Thymus (tissue), 14 donors: ENCODE data around the gene SPG7. TPM values are rescaled to one million over a fixed set of nuclear protein-coding genes. Genes with fewer than 3 reads are reported as not detected.
"Not testable (repeated sequence)": the region's sequence is repeated elsewhere in the genome, so short reads cannot be mapped to it uniquely, and the experiment has no call there.

Source experiments
- DNase-seq, 9 donors: peaks; one replicate each; pipeline ENCODE4 v3.0.0-alpha.2; 2013; ENCODE audit warnings: low spot score in 9 of 9, low read depth in 6 of 9, missing footprints in 1 of 9
- H3K27ac ChIP-seq, 2 donors: one replicate each; pipeline ENCODE4 v1.5.1; 2013; ENCODE audit warnings: control low read depth in 1 of 2, low read depth in 1 of 2, low read length in 1 of 2, mild to moderate bottlenecking in 1 of 2, moderate library complexity in 1 of 2
- H3K27me3 ChIP-seq, 2 donors: one replicate each; pipeline ENCODE4 v1.5.1; 2013; ENCODE audit warnings: low read length in 1 of 2; ENCODE audit not compliant: control insufficient read depth in 2 of 2, insufficient read depth in 1 of 2
- H3K36me3 ChIP-seq, 2 donors: one replicate each; pipeline ENCODE4 v1.5.1; 2013; ENCODE audit warnings: low read length in 1 of 2, mild to moderate bottlenecking in 1 of 2, moderate library complexity in 1 of 2; ENCODE audit not compliant: control insufficient read depth in 2 of 2, insufficient read depth in 2 of 2
- H3K4me1 ChIP-seq, 2 donors: one replicate each; pipeline ENCODE4 v1.5.1; 2013; ENCODE audit warnings: low read length in 2 of 2; ENCODE audit not compliant: control insufficient read depth in 2 of 2, insufficient read depth in 2 of 2
- H3K4me3 ChIP-seq, 2 donors: one replicate each; pipeline ENCODE4 v1.5.1; 2013; ENCODE audit warnings: low read length in 2 of 2, control low read depth in 1 of 2, mild to moderate bottlenecking in 1 of 2
- H3K9me3 ChIP-seq, 2 donors: one replicate each; pipeline ENCODE4 v1.5.1; 2013; ENCODE audit warnings: low read length in 1 of 2, mild to moderate bottlenecking in 1 of 2; ENCODE audit not compliant: control insufficient read depth in 2 of 2, insufficient read depth in 1 of 2
- WGBS: extraction: QIAGEN DNeasy Blood & Tissue Kit; methylation state at CpG from one replicate; pipeline ENCODE4 v1.1.7; 2013; 5-methylcytosine and 5-hydroxymethylcytosine counted together
- long read RNA-seq, 10 donors: transcript quantifications; one replicate each; lab custom pipeline, GENCODE V29; 2026
- polyA plus RNA-seq: library from polyadenylated mRNA; stranded (reverse); fragments of 200-250 nt; gene quantifications from one replicate; pipeline ENCODE4 v1.2.3, GENCODE V29; 2013
- total RNA-seq: library from RNA; stranded (reverse); fragments of 120-200 nt; gene quantifications from one replicate; pipeline ENCODE4 v1.2.4, GENCODE V29; 2013
- donor health status: healthy.

The SPG7 gene
- total RNA-seq (51.9 TPM), polyA plus RNA-seq (164 TPM)
- long read RNA-seq, donor 1, partial matches to known transcripts: 0 of 5 reads
- long read RNA-seq, donor 1, other reads (novel, unspliced or antisense): 0 of 5 reads
- long read RNA-seq, donor 2: 0 reads
- long read RNA-seq, donor 3, full-length matches to known transcripts: 24 of 31 reads
- long read RNA-seq, donor 3, partial matches to known transcripts: 7 of 31 reads
- long read RNA-seq, donor 3, other reads (novel, unspliced or antisense): 0 of 31 reads
- long read RNA-seq, donor 4, full-length matches to known transcripts: 14 of 14 reads
- long read RNA-seq, donor 4, partial matches to known transcripts: 0 of 14 reads
- long read RNA-seq, donor 4, other reads (novel, unspliced or antisense): 0 of 14 reads
- long read RNA-seq, donor 5, full-length matches to known transcripts: 19 of 24 reads
- long read RNA-seq, donor 5, partial matches to known transcripts: 5 of 24 reads
- long read RNA-seq, donor 5, other reads (novel, unspliced or antisense): 0 of 24 reads
- long read RNA-seq, donor 6, full-length matches to known transcripts: 18 of 18 reads
- long read RNA-seq, donor 6, partial matches to known transcripts: 0 of 18 reads
- long read RNA-seq, donor 6, other reads (novel, unspliced or antisense): 0 of 18 reads
- long read RNA-seq, donor 7, full-length matches to known transcripts: 10 of 10 reads
- long read RNA-seq, donor 7, partial matches to known transcripts: 0 of 10 reads
- long read RNA-seq, donor 7, other reads (novel, unspliced or antisense): 0 of 10 reads
- long read RNA-seq, donor 8, full-length matches to known transcripts: 9 of 9 reads
- long read RNA-seq, donor 8, partial matches to known transcripts: 0 of 9 reads
- long read RNA-seq, donor 8, other reads (novel, unspliced or antisense): 0 of 9 reads
- long read RNA-seq, donor 9, full-length matches to known transcripts: 13 of 13 reads
- long read RNA-seq, donor 9, partial matches to known transcripts: 0 of 13 reads
- long read RNA-seq, donor 9, other reads (novel, unspliced or antisense): 0 of 13 reads
- long read RNA-seq, donor 10, full-length matches to known transcripts: 11 of 11 reads
- long read RNA-seq, donor 10, partial matches to known transcripts: 0 of 11 reads
- long read RNA-seq, donor 10, other reads (novel, unspliced or antisense): 0 of 11 reads

DNA sequence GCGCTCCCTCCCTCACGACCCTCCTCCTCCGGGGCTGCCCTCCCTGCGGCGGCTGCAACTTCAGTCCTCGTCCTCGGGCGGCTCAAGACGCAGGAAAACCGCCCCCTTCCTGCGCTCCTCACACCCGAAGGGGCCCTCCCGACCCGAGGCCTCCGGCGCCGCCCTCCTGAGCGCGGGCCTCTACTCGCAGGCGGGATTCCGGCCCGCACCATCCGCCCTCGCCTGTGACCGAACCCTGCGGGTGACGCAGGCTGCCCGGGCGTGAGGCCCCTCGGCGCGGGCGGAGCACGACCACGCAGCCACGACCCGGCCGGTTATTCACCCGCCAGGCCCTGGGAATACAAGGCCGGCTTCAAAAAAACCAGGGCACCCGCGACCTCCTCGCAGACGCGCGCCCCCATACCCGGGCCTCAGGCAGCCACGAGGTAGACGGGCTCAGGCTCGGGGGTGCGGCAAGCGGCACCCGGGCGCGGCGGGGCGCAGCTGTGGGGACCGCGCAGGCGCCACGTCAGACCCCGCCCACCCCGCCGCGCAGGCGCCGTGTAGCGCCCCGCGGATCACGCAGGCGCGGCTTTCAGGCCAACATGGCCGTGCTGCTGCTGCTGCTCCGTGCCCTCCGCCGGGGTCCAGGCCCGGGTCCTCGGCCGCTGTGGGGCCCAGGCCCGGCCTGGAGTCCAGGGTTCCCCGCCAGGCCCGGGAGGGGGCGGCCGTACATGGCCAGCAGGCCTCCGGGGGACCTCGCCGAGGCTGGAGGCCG, at the start of gene SPG7:
Gene SPG7, plus strand, starts transcription at position 570 of the 757 bp plus-strand sequence. Its CDS starts 15 bp downstream, at position 585.
- H3K36me3 ChIP-seq: peaks cover 21 to 23% of the 10 kb centered on the region in 2 donors
- no peaks in the 10 kb centered on the region for H3K27me3 ChIP-seq
- peak within 1 kb of the TSS; percentile 93 to 95 for H3K27ac ChIP-seq
- peak; percentile 74 to 96 (median 90) for DNase-seq
- H3K4me3 ChIP-seq: peak within 1 kb of the TSS; percentile 69 to 94
- peaks cover 19 to 41% of the 10 kb centered on the region in 2 donors for H3K4me1 ChIP-seq
- H3K9me3 ChIP-seq: no peaks in the 10 kb centered on the region
- WGBS: under 1% methylated on average over 90 of the region's 90 CpGs

DNA sequence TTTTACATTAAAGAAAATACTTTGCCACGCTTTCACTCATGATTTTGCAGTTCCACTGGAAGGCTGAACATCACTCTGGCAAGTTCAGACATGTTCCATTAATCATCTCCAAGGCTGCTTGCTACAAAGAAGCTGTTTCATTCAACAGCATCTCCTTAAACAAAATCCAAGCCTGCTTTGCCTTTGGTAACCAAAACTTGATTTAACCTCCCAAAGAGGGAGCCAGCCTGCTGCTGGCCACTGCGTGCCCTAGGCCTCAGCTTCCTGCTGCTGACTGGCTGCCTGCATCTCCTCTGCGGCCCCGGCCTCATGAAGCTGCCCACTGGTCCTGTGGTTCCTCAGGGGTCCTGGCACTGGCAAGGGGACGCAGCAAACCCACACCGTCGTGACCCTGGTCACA, 49.7 kb upstream of the SPG7 start:
- Histone ChIP-seq H3K36me3 (peaks cover 0 to 3% of the 10 kb centered on the region in 2 donors), H3K9me3 (no peaks in the 10 kb centered on the region), H3K4me1 (peaks cover 23 to 37% of the 10 kb centered on the region in 2 donors), H3K27me3 (no peaks in the 10 kb centered on the region), H3K27ac (peak overlapping the region in 1 of 2 donors; percentile 60), H3K4me3 (no peak overlapping the region)
- DNase-seq: no peak
- WGBS: 94% methylated on average over 7 of the region's 7 CpGs

DNA sequence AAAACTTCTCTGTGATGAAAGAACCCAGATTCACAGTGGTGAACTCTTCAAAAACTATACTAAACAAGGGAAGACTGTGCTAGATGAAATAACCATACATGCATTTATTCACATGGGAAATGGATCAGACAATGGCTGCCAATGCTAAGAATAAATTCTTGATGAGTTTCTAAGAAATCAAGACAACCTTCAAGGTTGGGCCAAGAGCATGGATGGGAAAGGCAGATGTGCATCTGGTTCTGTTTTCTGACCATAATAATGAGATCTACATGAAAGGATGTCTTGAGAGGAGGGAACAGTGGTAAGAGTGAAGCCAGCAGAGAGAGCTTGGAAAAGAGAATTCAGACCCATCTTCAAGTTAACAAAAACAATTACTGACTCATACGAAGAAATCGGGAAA, 49.2 kb upstream of the SPG7 start:
- Histone ChIP-seq H3K36me3 (peaks cover 0 to 3% of the 10 kb centered on the region in 2 donors), H3K27ac (peak overlapping the region in 1 of 2 donors; percentile 60), H3K27me3 (no peaks in the 10 kb centered on the region), H3K4me3 (no peak overlapping the region), H3K4me1 (peaks cover 21 to 33% of the 10 kb centered on the region in 2 donors), H3K9me3 (no peaks in the 10 kb centered on the region)
- no peak for DNase-seq
- whole genome bisulfite sequencing: 98% methylated on average over 2 of the region's 2 CpGs

DNA sequence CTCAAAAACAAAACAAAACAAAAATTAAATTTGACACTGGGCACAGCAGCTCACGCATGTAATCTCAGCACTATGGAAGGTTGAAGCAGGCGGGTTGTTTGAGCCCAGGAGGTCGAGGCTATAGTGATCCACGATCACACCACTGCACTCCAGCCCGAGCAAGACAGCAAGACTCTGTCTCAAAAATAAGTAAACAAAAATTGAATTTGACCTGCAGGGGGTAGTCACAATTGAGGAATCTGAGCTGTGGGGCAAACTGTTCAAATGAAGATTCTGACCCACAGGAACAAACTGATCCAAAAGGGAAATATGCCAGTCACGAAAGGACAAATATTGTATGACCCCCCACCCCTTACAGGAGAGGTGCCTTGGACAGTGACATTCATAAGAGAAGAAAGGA, 47.6 kb upstream of the SPG7 start:
- Histone ChIP-seq H3K4me3 (no peak overlapping the region), H3K27ac (no peak overlapping the region), H3K27me3 (no peaks in the 10 kb centered on the region), H3K9me3 (no peaks in the 10 kb centered on the region), H3K4me1 (peaks cover 10 to 18% of the 10 kb centered on the region in 2 donors), H3K36me3 (peaks cover 0 to 5% of the 10 kb centered on the region in 2 donors)
- 95% methylated on average over 6 of the region's 6 CpGs for WGBS
- no peak for DNase-seq

DNA sequence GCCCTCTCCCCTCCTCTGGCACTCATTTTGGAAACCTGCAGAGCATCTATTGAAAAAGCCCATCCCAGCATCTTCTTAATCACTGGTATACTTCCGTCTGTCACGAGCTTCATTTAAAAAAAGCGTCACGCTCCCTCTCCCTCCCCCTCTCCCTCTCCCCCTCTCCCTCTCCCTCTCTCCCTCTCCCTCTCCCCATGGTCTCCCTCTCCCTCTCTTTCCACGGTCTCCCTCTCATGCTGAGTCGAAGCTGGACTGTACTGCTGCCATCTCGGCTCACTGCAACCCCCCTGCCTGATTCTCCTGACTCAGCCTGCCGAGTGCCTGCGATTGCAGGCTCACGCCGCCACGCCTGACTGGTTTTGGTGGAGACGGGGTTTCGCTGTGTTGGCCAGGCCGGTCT, 46.3 kb upstream of the SPG7 start:
- WGBS: 95% methylated on average over 15 of the region's 15 CpGs
- not testable (repeated sequence) for H3K27ac ChIP-seq, H3K4me3 ChIP-seq, H3K4me1 ChIP-seq, H3K9me3 ChIP-seq, DNase-seq, H3K36me3 ChIP-seq, H3K27me3 ChIP-seq

DNA sequence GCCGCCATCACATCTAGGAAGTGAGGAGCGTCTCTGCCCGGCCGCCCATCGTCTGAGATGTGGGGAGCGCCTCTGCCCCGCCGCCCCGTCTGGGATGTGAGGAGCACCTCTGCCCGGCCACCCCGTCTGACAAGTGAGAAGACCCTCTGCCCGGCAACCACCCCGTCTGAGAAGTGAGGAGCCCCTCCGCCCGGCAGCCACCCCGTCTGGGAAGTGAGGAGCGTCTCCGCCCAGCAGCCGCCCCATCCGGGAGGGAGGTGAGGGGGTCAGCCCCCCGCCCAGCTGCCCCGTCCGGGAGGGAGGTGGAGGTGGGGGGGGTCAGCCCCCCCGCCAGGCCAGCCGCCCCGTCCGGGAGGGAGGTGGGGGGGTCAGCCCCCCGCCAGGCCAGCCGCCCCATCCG, 45.6 kb upstream of the SPG7 start:
- 96% methylated on average over 28 of the region's 30 CpGs for WGBS
- not testable (repeated sequence) for DNase-seq, H3K4me1 ChIP-seq, H3K9me3 ChIP-seq, H3K4me3 ChIP-seq, H3K27me3 ChIP-seq, H3K27ac ChIP-seq
- peaks cover 3 to 13% of the 10 kb centered on the region in 2 donors for H3K36me3 ChIP-seq

DNA sequence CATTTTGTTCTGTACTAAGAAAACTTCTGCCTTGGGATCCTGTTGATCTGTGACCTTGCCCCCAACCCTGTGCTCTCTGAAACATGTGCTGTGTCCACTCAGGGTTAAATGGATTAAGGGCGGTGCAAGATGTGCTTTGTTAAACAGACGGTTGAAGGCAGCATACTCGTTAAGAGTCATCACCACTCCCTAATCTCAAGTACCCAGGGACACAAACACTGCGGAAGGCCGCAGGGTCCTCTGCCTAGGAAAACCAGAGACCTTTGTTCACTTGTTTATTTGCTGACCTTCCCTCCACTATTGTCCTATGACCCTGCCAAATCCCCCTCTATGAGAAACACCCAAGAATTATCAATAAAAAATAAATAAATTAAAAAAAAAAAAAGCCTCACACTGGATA, 44.9 kb upstream of the SPG7 start:
- H3K9me3 ChIP-seq, H3K4me3 ChIP-seq, DNase-seq, H3K27me3 ChIP-seq, H3K4me1 ChIP-seq, H3K27ac ChIP-seq: not testable (repeated sequence)
- WGBS: 99% methylated on average over 5 of the region's 5 CpGs
- peaks cover 3 to 17% of the 10 kb centered on the region in 2 donors for H3K36me3 ChIP-seq

DNA sequence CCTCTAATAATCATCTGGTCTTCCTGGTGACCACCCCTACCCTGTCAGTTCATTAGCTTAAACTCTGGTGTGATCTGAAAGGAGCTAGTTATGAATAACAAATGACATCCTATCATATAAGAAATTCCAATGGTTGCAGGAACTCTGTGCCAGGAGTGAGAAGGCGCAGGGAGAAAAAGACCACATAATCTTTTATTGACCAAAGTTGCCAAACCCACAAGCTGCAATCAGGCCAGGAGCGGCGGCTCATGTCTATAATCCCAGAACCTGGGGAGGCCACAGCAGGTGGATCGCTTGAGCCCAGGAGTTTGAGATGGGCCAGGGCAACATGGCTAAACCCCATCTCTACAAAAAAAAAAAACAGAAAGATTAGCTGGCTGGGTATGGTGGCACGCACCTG, 41.3 kb upstream of the SPG7 start:
- Histone ChIP-seq H3K4me3 (no peak overlapping the region), H3K36me3 (peaks cover 3 to 17% of the 10 kb centered on the region in 2 donors), H3K9me3 (no peaks in the 10 kb centered on the region), H3K27ac (no peak overlapping the region), H3K4me1 (peaks cover 0 to 11% of the 10 kb centered on the region in 2 donors), H3K27me3 (no peaks in the 10 kb centered on the region)
- no peak for DNase-seq
- WGBS: 98% methylated on average over 5 of the region's 5 CpGs
